Natural killer cell (primary cell): ENCODE results near the gene WHAMM. TPM values are rescaled to one million over a fixed set of nuclear protein-coding genes. Genes with fewer than 3 reads are reported as not detected.

Source experiments
- ATAC-seq, 3 donors: fragments of 150-1000 bp in 2 of 3; fragments of 200-7000 bp in 1 of 3; cut with Tn5 transposase; 1 replicate in 1 of 3; 2 replicates in 2 of 3; pipeline ENCODE4 v1.10.0; 2021; ENCODE audit warnings: mild to moderate bottlenecking in 2 of 3, moderate library complexity in 2 of 3
- DNase-seq, 2 donors: peaks; one replicate each; pipeline versions ENCODE4 v3.0.0 to v3.0.0-alpha.2; 2013 to 2021; ENCODE audit warnings: mixed read lengths in 1 of 2
- H3K27ac ChIP-seq: one replicate; pipeline ENCODE4 v1.5.1; 2013; ENCODE audit warnings: mild to moderate bottlenecking, low read length
- H3K27me3 ChIP-seq: one replicate; pipeline ENCODE4 v1.6.1; 2013; ENCODE audit warnings: low read length; ENCODE audit not compliant: control insufficient read depth, insufficient read depth
- H3K36me3 ChIP-seq: one replicate; pipeline ENCODE4 v1.6.1; 2013; ENCODE audit warnings: low read length; ENCODE audit not compliant: control insufficient read depth, insufficient read depth
- H3K4me1 ChIP-seq: one replicate; pipeline ENCODE4 v1.6.1; 2013; ENCODE audit warnings: low read length; ENCODE audit not compliant: control insufficient read depth, insufficient read depth
- H3K4me3 ChIP-seq: one replicate; pipeline ENCODE4 v1.5.1; 2013; ENCODE audit warnings: low read length
- H3K9me3 ChIP-seq: one replicate; pipeline ENCODE4 v1.6.1; 2013; ENCODE audit warnings: low read length; ENCODE audit not compliant: control insufficient read depth, insufficient read depth
- H3K27ac Mint-ChIP-seq, 2 donors: one replicate each; pipeline ENCODE4 v1.8.0; 2022; ENCODE audit warnings: mild to moderate bottlenecking in 2 of 2, mixed read lengths in 2 of 2, moderate library complexity in 1 of 2
- H3K27me3 Mint-ChIP-seq, 2 donors: one replicate each; pipeline ENCODE4 v1.8.0; 2022; ENCODE audit warnings: low read depth in 2 of 2, mixed read lengths in 2 of 2
- H3K36me3 Mint-ChIP-seq: one replicate; pipeline ENCODE4 v1.8.0; 2022; ENCODE audit warnings: mixed read lengths
- H3K4me1 Mint-ChIP-seq, 2 donors: one replicate each; pipeline ENCODE4 v1.8.0; 2022; ENCODE audit warnings: mixed read lengths in 2 of 2
- H3K4me3 Mint-ChIP-seq: one replicate; pipeline ENCODE4 v1.8.0; 2022; ENCODE audit warnings: mild to moderate bottlenecking, moderate library complexity, mixed read lengths
- H3K9me3 Mint-ChIP-seq, 2 donors: one replicate each; pipeline ENCODE4 v1.8.0; 2022; ENCODE audit warnings: mixed read lengths in 2 of 2
- CTCF ChIP-seq: fragments of 200-600 bp; IDR thresholded peaks from one replicate; pipeline ENCODE4 v1.8.0; 2022; ENCODE audit warnings: antibody characterized with exemption
- WGBS: methylation state at CpG from one replicate; pipeline ENCODE4 v1.1.7; 2013; ENCODE audit warnings: missing lambda C conversion rate; ENCODE audit not compliant: insufficient coverage; 5-methylcytosine and 5-hydroxymethylcytosine counted together
- intact Hi-C: fragments of 100-400 bp; cut with micrococcal nuclease; formaldehyde crosslinking; loops from one replicate; pipeline ENCODE4 v1.14.2; 2022
- total RNA-seq, 4 donors: library from RNA; stranded (reverse); fragments of 120-200 nt in 1 of 4; gene quantifications; one replicate each; pipeline versions ENCODE4 v1.2.3 to v1.2.4, GENCODE V29; 2013 to 2022

WHAMM gene
- total RNA-seq, 3 donors from 2014 or later (not counting 1 experiment from before 2014, with no cell fraction given): 48.5 to 78.0 (median 67.6) TPM

DNA sequence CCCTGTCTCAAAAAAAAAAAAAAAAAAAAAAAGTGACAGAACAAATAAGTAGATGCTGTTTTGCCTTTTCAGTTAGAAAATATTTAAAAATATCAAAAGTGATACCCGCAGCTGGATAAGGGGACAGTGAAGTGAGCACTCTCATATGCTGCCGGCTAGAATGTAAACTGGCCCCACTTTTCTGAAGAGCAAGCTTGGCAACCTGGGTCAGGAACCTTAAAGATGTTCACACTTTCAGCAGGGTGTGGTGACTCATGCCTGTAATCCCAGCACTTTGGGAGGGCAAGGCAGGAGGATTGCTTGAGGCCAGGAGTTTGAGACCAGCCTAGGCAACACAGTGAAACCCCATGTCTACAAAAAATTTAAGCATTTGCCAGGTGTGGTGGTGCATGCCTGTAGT is 20.9 kb upstream of the WHAMM start:
- no peak for TF ChIP-seq CTCF
- ATAC-seq (no peak), DNase-seq (no peak)
- no peak overlapping the region for H3K4me3 Mint-ChIP-seq
- no peaks in the 10 kb centered on the region for H3K9me3 Mint-ChIP-seq
- Histone ChIP-seq H3K4me1 (no peaks in the 10 kb centered on the region), H3K4me3 (no peak overlapping the region), H3K9me3 (no peaks in the 10 kb centered on the region), H3K27me3 (no peaks in the 10 kb centered on the region), H3K27ac (no peak overlapping the region), H3K36me3 (no peaks in the 10 kb centered on the region)
- H3K4me1 Mint-ChIP-seq: no peaks in the 10 kb centered on the region
- 95% methylated on average over 2 of the region's 2 CpGs for WGBS
- H3K36me3 Mint-ChIP-seq: no peaks in the 10 kb centered on the region
- peaks cover 4 to 11% of the 10 kb centered on the region in 2 donors for H3K27me3 Mint-ChIP-seq
- H3K27ac Mint-ChIP-seq: no peak overlapping the region
- intact Hi-C loops: no loop called here

- Histone ChIP-seq H3K27ac (no peak overlapping the region), H3K27me3 (no peaks in the 10 kb centered on the region), H3K4me1 (no peaks in the 10 kb centered on the region), H3K36me3 (no peaks in the 10 kb centered on the region), H3K4me3 (no peak overlapping the region), H3K9me3 (no peaks in the 10 kb centered on the region)
- no peak overlapping the region for H3K27ac Mint-ChIP-seq
- H3K36me3 Mint-ChIP-seq: no peaks in the 10 kb centered on the region
- peaks cover 0 to 7% of the 10 kb centered on the region in 2 donors for H3K9me3 Mint-ChIP-seq
- intact Hi-C loops: no loop called here
- DNase-seq: no peak
- peaks cover 11% of the 10 kb centered on the region in 2 donors for H3K27me3 Mint-ChIP-seq
- H3K4me3 Mint-ChIP-seq: no peak overlapping the region
- no peak for TF ChIP-seq CTCF
- 92% methylated on average over 1 of the region's 1 CpG for WGBS
- no peaks in the 10 kb centered on the region for H3K4me1 Mint-ChIP-seq
- ATAC-seq: no peak
These were observed 19.9 kb upstream of the WHAMM start for GRCh38 chr15:82789491-82789890.

- Histone ChIP-seq H3K27me3 (no peaks in the 10 kb centered on the region), H3K4me1 (no peaks in the 10 kb centered on the region), H3K36me3 (no peaks in the 10 kb centered on the region), H3K27ac (no peak overlapping the region), H3K9me3 (no peaks in the 10 kb centered on the region), H3K4me3 (no peak overlapping the region)
- Mint-ChIP-seq H3K9me3 (peaks cover 0 to 7% of the 10 kb centered on the region in 2 donors), H3K36me3 (no peaks in the 10 kb centered on the region), H3K27ac (no peak overlapping the region), H3K4me1 (no peaks in the 10 kb centered on the region), H3K27me3 (peaks cover 11% of the 10 kb centered on the region in 2 donors), H3K4me3 (no peak overlapping the region)
- WGBS: 95% methylated on average over 2 of the region's 11 CpGs
- DNase-seq (no peak), ATAC-seq (no peak)
- no peak for TF ChIP-seq CTCF
- intact Hi-C loops: no loop called here
These were observed 19.1 kb upstream of the WHAMM start for GRCh38 chr15:82790321-82790720.

DNA sequence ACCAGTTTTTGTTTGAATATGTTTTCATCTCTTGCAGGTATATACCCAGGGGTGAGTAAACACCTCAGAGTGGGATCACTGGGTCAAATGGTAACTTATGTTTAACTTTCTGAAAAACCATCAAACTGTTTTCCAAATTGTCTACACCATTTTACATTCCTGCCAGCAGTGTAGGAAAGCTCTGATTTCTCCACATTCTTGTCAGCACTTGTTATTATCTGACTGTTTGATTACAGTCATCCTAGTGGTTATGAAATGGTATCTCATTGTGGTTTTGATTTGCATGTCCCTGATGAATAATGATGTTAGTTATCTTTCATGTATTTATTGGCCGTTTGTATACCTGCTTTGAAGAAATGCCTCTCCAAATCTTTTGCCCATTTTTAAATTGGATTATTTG is 17.4 kb upstream of the WHAMM start:
- no peak for TF ChIP-seq CTCF
- Mint-ChIP-seq H3K4me1 (no peaks in the 10 kb centered on the region), H3K36me3 (no peaks in the 10 kb centered on the region), H3K27ac (no peak overlapping the region), H3K27me3 (peaks cover 7 to 11% of the 10 kb centered on the region in 2 donors), H3K4me3 (no peak overlapping the region), H3K9me3 (peaks cover 0 to 7% of the 10 kb centered on the region in 2 donors)
- no peak for ATAC-seq
- no peaks in the 10 kb centered on the region for H3K4me1 ChIP-seq
- no peaks in the 10 kb centered on the region for H3K36me3 ChIP-seq
- H3K4me3 ChIP-seq: no peak overlapping the region
- H3K27ac ChIP-seq: no peak overlapping the region
- H3K27me3 ChIP-seq: no peaks in the 10 kb centered on the region
- no CpG with 5 or more reads among the region's 1 CpG for WGBS
- DNase-seq: no peak
- intact Hi-C loops: no loop called here
- H3K9me3 ChIP-seq: no peaks in the 10 kb centered on the region
